GM12864 (cell line): ENCODE data around the gene C16orf87.

Experiments
- DNase-seq: peaks from one replicate; pipeline ENCODE4 v3.0.0-alpha.2; 2011; ENCODE audit warnings: low read depth
- H3K4me3 ChIP-seq: 2 replicates; pipeline ENCODE4 v1.5.1; 2011; ENCODE audit warnings: mild to moderate bottlenecking, low read depth, low read length, control low read depth
- CTCF ChIP-seq: IDR thresholded peaks from 2 replicates; pipeline ENCODE4 v1.5.1; 2011; ENCODE audit warnings: low read depth, mild to moderate bottlenecking, moderate library complexity, low read length, control low read depth, inconsistent platforms; ENCODE audit errors: missing control alignments

The C16orf87 gene

DNA sequence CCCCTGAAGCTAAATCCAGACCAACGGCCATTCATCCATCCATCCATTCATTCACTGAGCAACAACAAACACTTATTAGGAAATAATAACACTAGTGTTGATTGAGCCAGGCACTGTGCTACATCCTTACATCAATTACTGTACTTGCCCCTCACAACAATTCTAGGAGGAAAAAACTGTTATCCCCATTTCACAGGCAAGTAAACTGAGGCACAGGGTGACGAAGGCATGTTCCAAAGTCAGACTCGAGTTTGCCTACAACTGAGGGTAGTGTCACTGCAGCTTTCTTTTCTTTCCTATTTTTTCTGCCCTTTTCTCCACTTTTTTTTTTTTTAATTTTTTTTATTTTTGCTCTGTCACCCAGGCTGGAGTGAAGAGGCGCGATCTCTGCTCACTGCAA lies 71.7 kb downstream of the C16orf87 start:
- no peak overlapping the region for H3K4me3 ChIP-seq
- TF ChIP-seq CTCF: no peak
- DNase-seq: no peak

DNA sequence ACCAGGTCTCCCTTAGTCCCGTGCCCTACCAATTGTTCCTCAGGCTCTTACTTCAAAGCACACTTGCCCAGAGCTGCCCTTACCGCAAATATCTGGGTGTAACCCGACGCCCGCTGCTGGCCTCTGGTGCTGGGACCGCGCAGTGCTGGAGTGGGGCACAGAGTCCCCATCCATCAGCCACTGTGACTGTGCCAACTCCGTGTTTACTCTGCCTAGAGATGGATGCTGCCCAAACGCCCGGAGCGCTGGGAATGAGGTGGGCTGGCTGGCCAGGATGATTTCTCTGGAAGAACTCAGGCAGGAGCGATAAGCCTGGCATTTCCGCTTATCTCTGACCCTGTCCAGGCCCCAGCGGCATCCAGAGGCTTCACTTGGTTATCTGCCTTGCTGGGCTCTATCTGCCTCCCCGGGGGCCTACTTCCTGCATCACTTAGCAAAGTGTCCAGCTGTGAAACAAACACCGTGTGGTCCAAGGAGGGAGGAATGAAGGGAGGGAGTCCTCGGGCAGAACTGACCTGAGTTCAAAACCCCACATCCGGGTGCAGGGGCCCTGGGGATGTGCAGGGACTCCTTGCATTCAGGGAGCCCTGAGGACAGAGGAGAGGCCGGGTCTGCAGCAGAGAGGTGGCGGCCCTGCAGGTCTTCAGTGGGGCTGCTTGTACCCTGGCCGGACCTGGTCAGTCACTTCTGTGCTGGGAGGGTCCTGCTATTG lies 73.5 kb downstream of the C16orf87 start:
- H3K4me3 ChIP-seq: no peak overlapping the region
- TF ChIP-seq CTCF: no peak
- no peak for DNase-seq

- no peak overlapping the region for H3K4me3 ChIP-seq
- no peak for DNase-seq
- TF ChIP-seq CTCF: no peak
These were observed 74.2 kb downstream of the C16orf87 start for GRCh38 chr16:46756772-46757171.

- no peak for TF ChIP-seq CTCF
- H3K4me3 ChIP-seq: no peak overlapping the region
These were observed 78.0 kb downstream of the C16orf87 start for GRCh38 chr16:46753015-46753414.

GRCh38 chr16:46751381-46751780 lies 79.6 kb downstream of the C16orf87 start:
- no peak for DNase-seq
- H3K4me3 ChIP-seq: no peak overlapping the region
- no peak for TF ChIP-seq CTCF

More at GRCh38 chr16:46753015-46753414, 78.0 kb downstream of the C16orf87 start:
- DNase-seq: no peak

- TF ChIP-seq CTCF: no peak
- H3K4me3 ChIP-seq: no peak overlapping the region
- DNase-seq: no peak
These were observed 81.9 kb downstream of the C16orf87 start for GRCh38 chr16:46748775-46749705.
